ENCODE data around the gene ANKZF1. TPM values are rescaled to one million over a fixed set of nuclear protein-coding genes. Genes with fewer than 3 reads are reported as not detected.

ANKZF1 gene
- total RNA-seq, 4 donors from 2014 or later, result 45.9 to 97.6 (median 52.5) TPM

GRCh38 chr2:219266232-219266631 is 36.6 kb downstream of the ANKZF1 start:
- H3K4me3 ChIP-seq (ENCODE audit: low read depth, poor library complexity, severe bottlenecking), result no peak overlapping the region
- no peak for TF ChIP-seq CTCF (IDR thresholded peaks at IDR 0.05)
- TF ChIP-seq POLR2A (IDR thresholded peaks at IDR 0.05), result no peak
- DNase-seq (ENCODE audit: low spot score in 2 of 2), result no peak
- intact Hi-C loops (cut with DNase I; ENCODE audit: low total_unique reads), result no loop called here
- 65 to 67% methylated on average over 4 to 5 of the region's 5 CpGs for WGBS, 2 donors

- H3K4me3 ChIP-seq (ENCODE audit: low read depth, poor library complexity, severe bottlenecking), result no peak overlapping the region
- intact Hi-C loops (cut with DNase I; ENCODE audit: low total_unique reads), result no loop called here
- no peak for DNase-seq (ENCODE audit: low spot score in 2 of 2)
- WGBS, 2 donors, result 67 to 89% methylated on average over 1 of the region's 1 CpG
- TF ChIP-seq POLR2A (IDR thresholded peaks at IDR 0.05) (no peak), CTCF (IDR thresholded peaks at IDR 0.05) (no peak)
Observed at GRCh38 chr2:219266886-219267285, 37.3 kb downstream of the ANKZF1 start.

- intact Hi-C loops (cut with DNase I; ENCODE audit: low total_unique reads), result no loop called here
- H3K4me3 ChIP-seq (ENCODE audit: low read depth, poor library complexity, severe bottlenecking), result no peak overlapping the region
- 77 to 80% methylated on average over 2 of the region's 2 CpGs for WGBS, 2 donors
- no peak for TF ChIP-seq CTCF (IDR thresholded peaks at IDR 0.05)
- TF ChIP-seq POLR2A (IDR thresholded peaks at IDR 0.05), result no peak
- DNase-seq (ENCODE audit: low spot score in 2 of 2), result no peak
Observed at GRCh38 chr2:219268294-219268693, 38.7 kb downstream of the ANKZF1 start.

GRCh38 chr2:219269362-219270054 is 39.9 kb downstream of the ANKZF1 start:
- intact Hi-C loops (cut with DNase I; ENCODE audit: low total_unique reads), result no loop called here
- 68% methylated on average over 8 of the region's 8 CpGs for WGBS, 2 donors
- no peak for DNase-seq (ENCODE audit: low spot score in 2 of 2)
- H3K4me3 ChIP-seq (ENCODE audit: low read depth, poor library complexity, severe bottlenecking), result no peak overlapping the region
- TF ChIP-seq POLR2A (IDR thresholded peaks at IDR 0.05) (no peak), CTCF (IDR thresholded peaks at IDR 0.05) (no peak)

GRCh38 chr2:219270055-219270372 is 40.4 kb downstream of the ANKZF1 start:
- TF ChIP-seq POLR2A (IDR thresholded peaks at IDR 0.05), result no peak
- no peak for TF ChIP-seq CTCF (IDR thresholded peaks at IDR 0.05)
- intact Hi-C loops (cut with DNase I; ENCODE audit: low total_unique reads), result no loop called here
- 68 to 70% methylated on average over 5 of the region's 5 CpGs for WGBS, 2 donors
- no peak for DNase-seq (ENCODE audit: low spot score in 2 of 2)
- H3K4me3 ChIP-seq (ENCODE audit: low read depth, poor library complexity, severe bottlenecking), result no peak overlapping the region

- no peak for DNase-seq (ENCODE audit: low spot score in 2 of 2)
- intact Hi-C loops (cut with DNase I; ENCODE audit: low total_unique reads), result no loop called here
- 79 to 93% methylated on average over 2 of the region's 2 CpGs for WGBS, 2 donors
- no peak for TF ChIP-seq CTCF (IDR thresholded peaks at IDR 0.05)
- no peak for TF ChIP-seq POLR2A (IDR thresholded peaks at IDR 0.05)
- H3K4me3 ChIP-seq (ENCODE audit: low read depth, poor library complexity, severe bottlenecking), result no peak overlapping the region
Observed at GRCh38 chr2:219271021-219271420, 41.4 kb downstream of the ANKZF1 start.
